ENCODE results near the gene ODAM.
"Not testable (repeated sequence)": the region's sequence is repeated elsewhere in the genome, so short reads cannot be mapped to it uniquely, and the experiment has no call there.

ODAM gene

DNA sequence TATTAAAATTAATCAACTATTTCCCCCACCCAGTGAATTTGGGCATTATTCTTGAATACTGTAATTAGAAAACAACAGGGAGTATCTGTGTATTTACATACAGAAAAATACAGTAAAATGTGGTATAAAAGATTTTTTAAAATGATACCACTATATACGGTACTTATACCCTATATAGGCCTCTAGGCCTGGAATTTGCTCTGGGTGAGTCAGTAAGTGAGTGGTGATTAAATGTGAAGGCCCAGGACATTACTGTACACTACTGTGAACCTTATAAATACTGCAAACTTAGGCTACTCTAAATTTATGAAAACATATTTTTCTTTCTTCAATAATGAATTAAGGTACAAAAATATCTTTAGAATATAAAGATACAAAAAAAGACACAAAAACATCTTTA lies 40.6 kb downstream of the ODAM start:
- Histone ChIP-seq H2AK5ac (ENCODE audit: low read length) (no peak overlapping the region), H3K23ac (ENCODE audit: low read length) (no peak overlapping the region), H4K91ac (ENCODE audit: low read depth, low read length) (no peak overlapping the region), H4K12ac (ENCODE audit: low read depth, low read length) (no peak overlapping the region), H3K18ac (ENCODE audit: low read length) (no peak overlapping the region), H2BK12ac (ENCODE audit: low read length) (no peak overlapping the region), H2BK120ac (ENCODE audit: insufficient read depth, low read length, poor library complexity) (no peak overlapping the region), H3K79me1 (ENCODE audit: low read length) (no peaks in the 10 kb centered on the region), H3K4me2 (ENCODE audit: low read length) (no peak overlapping the region), H3K4ac (ENCODE audit: low read depth, low read length) (no peak overlapping the region), H3K9me3 (ENCODE audit: insufficient read depth, low read depth, low read length) (no peaks in the 10 kb centered on the region), H2BK5ac (ENCODE audit: low read depth, low read length, poor library complexity) (no peak overlapping the region), H3K27ac (ENCODE audit: low read depth, low read length) (no peak overlapping the region), H2AFZ (ENCODE audit: insufficient read depth, low read length, poor library complexity) (no peak overlapping the region), H3K4me3 (ENCODE audit: low read depth, low read length) (no peak overlapping the region), H3K9ac (ENCODE audit: low read length) (no peak overlapping the region), H4K8ac (ENCODE audit: low read depth, low read length) (no peak overlapping the region), H3K79me2 (ENCODE audit: control insufficient read depth, insufficient read depth, low read length, poor library complexity) (no peaks in the 10 kb centered on the region), H3K4me1 (ENCODE audit: control insufficient read depth in 1 of 2, insufficient read depth in 2 of 2, low read length in 2 of 2) (no peaks in the 10 kb centered on the region), H3K14ac (ENCODE audit: low read length) (no peak overlapping the region), H3K27me3 (ENCODE audit: insufficient read depth, low read length) (no peaks in the 10 kb centered on the region), H3K36me3 (ENCODE audit: control insufficient read depth in 1 of 2, insufficient read depth in 2 of 2, low read length in 2 of 2) (no peaks in the 10 kb centered on the region)
- DNase-seq, result no peak
- WGBS (ENCODE audit: extremely low coverage, insufficient coverage, insufficient read length), result no CpG with 5 or more reads among the region's 1 CpG

DNA sequence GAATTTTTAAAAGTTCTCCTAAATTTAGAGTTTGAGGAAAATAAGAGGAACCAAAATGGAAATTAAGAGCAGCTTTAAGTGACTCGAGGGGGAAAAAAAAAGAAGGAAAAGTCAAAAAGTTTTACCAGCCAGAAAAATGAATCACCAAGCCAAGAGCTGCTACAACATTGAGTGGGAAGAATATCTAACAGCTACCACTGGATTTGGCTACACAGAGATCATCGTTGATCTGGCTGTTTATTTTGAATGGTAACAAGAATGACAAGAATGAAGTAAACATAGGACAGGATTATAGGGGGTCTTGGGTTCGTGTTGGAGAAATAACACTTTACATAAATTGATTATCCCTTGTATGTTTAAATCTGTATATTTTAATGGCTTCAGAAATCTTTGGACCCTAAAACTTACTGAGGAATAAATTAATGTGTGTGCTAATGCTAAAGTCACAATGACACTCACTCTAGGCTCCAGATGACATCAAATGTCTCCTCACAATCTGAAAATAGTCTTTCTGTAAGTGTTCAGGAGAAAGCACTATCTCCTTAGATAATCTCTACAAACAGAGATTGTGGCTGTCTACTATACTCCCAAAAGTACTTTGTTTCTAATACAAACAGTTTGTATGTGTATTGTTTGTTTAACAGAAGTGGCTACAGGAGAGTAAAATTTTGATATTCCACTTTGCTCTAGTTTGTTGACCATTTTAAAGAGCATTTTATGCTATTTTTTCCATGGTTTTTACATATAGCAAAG lies 43.8 kb downstream of the ODAM start:
- H4K8ac ChIP-seq (ENCODE audit: low read depth, low read length), result no peak overlapping the region
- DNase-seq, result no peak
- H4K91ac ChIP-seq (ENCODE audit: low read depth, low read length), result no peak overlapping the region
- no peak overlapping the region for H2BK5ac ChIP-seq (ENCODE audit: low read depth, low read length, poor library complexity)
- no peaks in the 10 kb centered on the region for H3K36me3 ChIP-seq (ENCODE audit: control insufficient read depth in 1 of 2, insufficient read depth in 2 of 2, low read length in 2 of 2)
- no peak overlapping the region for H3K4me3 ChIP-seq (ENCODE audit: low read depth, low read length)
- no peak overlapping the region for H3K4me2 ChIP-seq (ENCODE audit: low read length)
- no peak overlapping the region for H3K9ac ChIP-seq (ENCODE audit: low read length)
- no peaks in the 10 kb centered on the region for H3K9me3 ChIP-seq (ENCODE audit: insufficient read depth, low read depth, low read length)
- H3K14ac ChIP-seq (ENCODE audit: low read length), result no peak overlapping the region
- H3K27me3 ChIP-seq (ENCODE audit: insufficient read depth, low read length), result no peaks in the 10 kb centered on the region
- WGBS (ENCODE audit: extremely low coverage, insufficient coverage, insufficient read length), result no CpG with 5 or more reads among the region's 3 CpGs
- no peak overlapping the region for H2AFZ ChIP-seq (ENCODE audit: insufficient read depth, low read length, poor library complexity)
- no peak overlapping the region for H2BK12ac ChIP-seq (ENCODE audit: low read length)
- H3K27ac ChIP-seq (ENCODE audit: low read depth, low read length), result no peak overlapping the region
- no peaks in the 10 kb centered on the region for H3K79me1 ChIP-seq (ENCODE audit: low read length)
- H2BK120ac ChIP-seq (ENCODE audit: insufficient read depth, low read length, poor library complexity), result no peak overlapping the region
- H2AK5ac ChIP-seq (ENCODE audit: low read length), result no peak overlapping the region
- H4K12ac ChIP-seq (ENCODE audit: low read depth, low read length), result no peak overlapping the region
- H3K18ac ChIP-seq (ENCODE audit: low read length), result no peak overlapping the region
- H3K4me1 ChIP-seq (ENCODE audit: control insufficient read depth in 1 of 2, insufficient read depth in 2 of 2, low read length in 2 of 2), result no peaks in the 10 kb centered on the region
- H3K79me2 ChIP-seq (ENCODE audit: control insufficient read depth, insufficient read depth, low read length, poor library complexity), result no peaks in the 10 kb centered on the region
- no peak overlapping the region for H3K23ac ChIP-seq (ENCODE audit: low read length)
- H3K4ac ChIP-seq (ENCODE audit: low read depth, low read length), result no peak overlapping the region

DNA sequence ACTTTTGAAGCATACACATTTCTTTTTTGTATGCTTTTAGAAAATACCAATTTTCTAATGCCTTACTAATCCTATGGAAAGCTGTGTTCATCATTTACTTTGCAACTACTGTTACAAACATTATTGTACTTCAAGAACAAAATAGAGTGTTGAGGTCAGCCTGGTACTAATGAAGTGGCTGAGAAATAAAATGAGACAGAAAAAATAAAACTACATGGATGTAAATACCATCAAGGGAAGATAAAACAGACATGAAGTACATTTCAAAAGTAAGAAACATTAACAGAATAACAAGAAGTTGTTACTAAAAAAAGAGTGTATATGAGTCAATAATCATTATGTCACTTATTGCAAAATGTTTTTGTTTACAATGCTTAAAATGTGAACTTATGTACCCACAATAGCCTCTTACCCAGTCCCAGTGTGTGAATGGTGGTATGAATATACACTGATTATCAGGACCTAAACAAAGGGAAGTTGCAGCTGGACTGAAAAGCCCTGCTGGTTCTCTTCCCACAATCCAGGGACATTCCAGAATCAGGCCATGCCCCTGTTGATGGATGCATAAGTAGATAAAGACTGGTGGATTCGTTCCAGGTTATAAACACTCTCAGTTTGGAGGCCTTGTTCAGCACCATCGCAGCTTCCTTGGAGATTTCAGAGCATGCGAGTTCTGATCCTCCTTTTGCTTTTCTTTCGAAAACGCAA lies 44.5 kb downstream of the ODAM start:
- H2BK120ac ChIP-seq (ENCODE audit: insufficient read depth, low read length, poor library complexity), result no peak overlapping the region
- WGBS (ENCODE audit: extremely low coverage, insufficient coverage, insufficient read length), result no CpG with 5 or more reads among the region's 5 CpGs
- no peak overlapping the region for H3K27ac ChIP-seq (ENCODE audit: low read depth, low read length)
- no peaks in the 10 kb centered on the region for H3K27me3 ChIP-seq (ENCODE audit: insufficient read depth, low read length)
- H3K36me3 ChIP-seq (ENCODE audit: control insufficient read depth in 1 of 2, insufficient read depth in 2 of 2, low read length in 2 of 2), result no peaks in the 10 kb centered on the region
- H3K79me2 ChIP-seq (ENCODE audit: control insufficient read depth, insufficient read depth, low read length, poor library complexity), result no peaks in the 10 kb centered on the region
- no peak overlapping the region for H2AK5ac ChIP-seq (ENCODE audit: low read length)
- no peak overlapping the region for H4K8ac ChIP-seq (ENCODE audit: low read depth, low read length)
- H4K12ac ChIP-seq (ENCODE audit: low read depth, low read length), result no peak overlapping the region
- no peak overlapping the region for H3K18ac ChIP-seq (ENCODE audit: low read length)
- H3K23ac ChIP-seq (ENCODE audit: low read length), result no peak overlapping the region
- H3K4me3 ChIP-seq (ENCODE audit: low read depth, low read length), result no peak overlapping the region
- no peak overlapping the region for H4K91ac ChIP-seq (ENCODE audit: low read depth, low read length)
- H3K9ac ChIP-seq (ENCODE audit: low read length), result no peak overlapping the region
- DNase-seq, result peak in 1 of 2 donors; percentile 22
- no peak overlapping the region for H2BK12ac ChIP-seq (ENCODE audit: low read length)
- no peak overlapping the region for H3K4ac ChIP-seq (ENCODE audit: low read depth, low read length)
- no peak overlapping the region for H3K4me2 ChIP-seq (ENCODE audit: low read length)
- H2BK5ac ChIP-seq (ENCODE audit: low read depth, low read length, poor library complexity), result no peak overlapping the region
- no peak overlapping the region for H3K14ac ChIP-seq (ENCODE audit: low read length)
- H3K79me1 ChIP-seq (ENCODE audit: low read length), result no peaks in the 10 kb centered on the region
- H3K4me1 ChIP-seq (ENCODE audit: control insufficient read depth in 1 of 2, insufficient read depth in 2 of 2, low read length in 2 of 2), result no peaks in the 10 kb centered on the region
- H3K9me3 ChIP-seq (ENCODE audit: insufficient read depth, low read depth, low read length), result no peaks in the 10 kb centered on the region
- no peak overlapping the region for H2AFZ ChIP-seq (ENCODE audit: insufficient read depth, low read length, poor library complexity)

DNA sequence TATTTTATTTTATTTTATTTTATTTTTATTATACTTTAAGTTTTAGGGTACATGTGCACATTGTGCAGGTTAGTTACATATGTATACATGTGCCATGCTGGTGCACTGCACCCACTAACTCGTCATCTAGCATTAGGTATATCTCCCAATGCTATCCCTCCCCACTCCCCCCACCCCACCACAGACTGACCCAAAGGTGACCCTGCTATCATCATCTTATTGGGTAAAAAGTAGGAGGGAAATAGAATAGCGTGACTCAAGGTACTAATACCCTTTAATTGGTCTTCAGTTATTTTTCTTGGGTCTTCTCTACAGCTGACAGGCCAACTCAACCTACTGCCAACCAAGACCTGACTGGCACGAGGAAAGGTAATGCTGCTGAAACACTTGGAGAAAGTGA lies 46.8 kb downstream of the ODAM start, which contains the start of gene CSN3:
Gene CSN3 (plus strand): TSS at position 301 of the 400 bp plus-strand sequence. CDS start 2,223 bp downstream, outside the sequence.
- not testable (repeated sequence) for H3K79me1 ChIP-seq (ENCODE audit: low read length); H2BK5ac ChIP-seq (ENCODE audit: low read depth, low read length, poor library complexity); H3K23ac ChIP-seq (ENCODE audit: low read length); H3K36me3 ChIP-seq (ENCODE audit: control insufficient read depth in 1 of 2, insufficient read depth in 2 of 2, low read length in 2 of 2); H2AFZ ChIP-seq (ENCODE audit: insufficient read depth, low read length, poor library complexity); H3K9me3 ChIP-seq (ENCODE audit: insufficient read depth, low read depth, low read length); H3K27ac ChIP-seq (ENCODE audit: low read depth, low read length); H3K4me1 ChIP-seq (ENCODE audit: control insufficient read depth in 1 of 2, insufficient read depth in 2 of 2, low read length in 2 of 2); H3K4ac ChIP-seq (ENCODE audit: low read depth, low read length); H3K18ac ChIP-seq (ENCODE audit: low read length); H4K12ac ChIP-seq (ENCODE audit: low read depth, low read length); H4K8ac ChIP-seq (ENCODE audit: low read depth, low read length); H3K4me3 ChIP-seq (ENCODE audit: low read depth, low read length); H2BK12ac ChIP-seq (ENCODE audit: low read length); H3K79me2 ChIP-seq (ENCODE audit: control insufficient read depth, insufficient read depth, low read length, poor library complexity); H3K27me3 ChIP-seq (ENCODE audit: insufficient read depth, low read length); H3K4me2 ChIP-seq (ENCODE audit: low read length); H3K14ac ChIP-seq (ENCODE audit: low read length); DNase-seq; H3K9ac ChIP-seq (ENCODE audit: low read length); H2AK5ac ChIP-seq (ENCODE audit: low read length); H4K91ac ChIP-seq (ENCODE audit: low read depth, low read length); H2BK120ac ChIP-seq (ENCODE audit: insufficient read depth, low read length, poor library complexity)
- no CpG with 5 or more reads among the region's 3 CpGs for WGBS (ENCODE audit: extremely low coverage, insufficient coverage, insufficient read length)

Measured in trophoblast cell (in vitro differentiated cells and primary cell).